Mucosa of descending colon (tissue), 3 donors: Measurements from ENCODE around the gene KRT82. TPM values are rescaled to one million over a fixed set of nuclear protein-coding genes. Genes with fewer than 3 reads are reported as not detected.
"Not testable (repeated sequence)": the region's sequence is repeated elsewhere in the genome, so short reads cannot be mapped to it uniquely, and the experiment has no call there.

Source experiments
- ATAC-seq: fragments of 200-7000 bp; cut with Tn5 transposase; one replicate; pipeline ENCODE4 v1.9.1; 2020; ENCODE audit warnings: mild to moderate bottlenecking, moderate library complexity
- DNase-seq, 3 donors: peaks; one replicate each; pipeline ENCODE4 v3.0.0-alpha.2; 2020
- H3K36me3 ChIP-seq: fragments of 200-600 bp; one replicate; pipeline ENCODE4 v1.8.0; 2021; ENCODE audit warnings: low read depth, mild to moderate bottlenecking
- H3K4me1 ChIP-seq: fragments of 200-600 bp; one replicate; pipeline ENCODE4 v1.8.0; 2021; ENCODE audit warnings: low read depth, mild to moderate bottlenecking
- H3K4me3 ChIP-seq: fragments of 200-600 bp; one replicate; pipeline ENCODE4 v1.8.0; 2021; ENCODE audit warnings: mild to moderate bottlenecking
- H3K9me3 ChIP-seq: fragments of 200-600 bp; one replicate; pipeline ENCODE4 v1.8.0; 2021; ENCODE audit warnings: mild to moderate bottlenecking
- intact Hi-C, 2 donors: fragments of 100-400 bp; cut with DNase I in 1 of 2; cut with micrococcal nuclease in 1 of 2; formaldehyde crosslinking; loops; one replicate each; pipeline versions ENCODE4 v1.11.0 to v1.11.1; 2022; cut with DNase I, micrococcal nuclease
- total RNA-seq, 3 donors: library from RNA; stranded (reverse); fragmentation: NEBNext Ultra II Directional in 2 of 3; extraction: Animal tissue kit (Norgen Biotek cat#: 25700) in 2 of 3; gene quantifications; one replicate each; pipeline versions ENCODE4 v1.2.1 to v1.2.4, GENCODE V29; 2021 to 2023
- TF ChIP-seq, protein P1 (sequence below): fragments of 200-600 bp; IDR thresholded peaks from one replicate; pipeline ENCODE4 v1.8.0; 2022; ENCODE audit warnings: antibody characterized with exemption, mild to moderate bottlenecking
- donor health status: DM: no; HTN: no; CAD: no; lungs with moderate emphysema.
- donor health status: DM: no; HTN: no; CAD: no.
- donor health status: DM: no; HTN: yes; CAD: no.

Gene KRT82
- total RNA-seq, 3 donors from 2014 or later: not detected

- TF ChIP-seq, protein P1, sequence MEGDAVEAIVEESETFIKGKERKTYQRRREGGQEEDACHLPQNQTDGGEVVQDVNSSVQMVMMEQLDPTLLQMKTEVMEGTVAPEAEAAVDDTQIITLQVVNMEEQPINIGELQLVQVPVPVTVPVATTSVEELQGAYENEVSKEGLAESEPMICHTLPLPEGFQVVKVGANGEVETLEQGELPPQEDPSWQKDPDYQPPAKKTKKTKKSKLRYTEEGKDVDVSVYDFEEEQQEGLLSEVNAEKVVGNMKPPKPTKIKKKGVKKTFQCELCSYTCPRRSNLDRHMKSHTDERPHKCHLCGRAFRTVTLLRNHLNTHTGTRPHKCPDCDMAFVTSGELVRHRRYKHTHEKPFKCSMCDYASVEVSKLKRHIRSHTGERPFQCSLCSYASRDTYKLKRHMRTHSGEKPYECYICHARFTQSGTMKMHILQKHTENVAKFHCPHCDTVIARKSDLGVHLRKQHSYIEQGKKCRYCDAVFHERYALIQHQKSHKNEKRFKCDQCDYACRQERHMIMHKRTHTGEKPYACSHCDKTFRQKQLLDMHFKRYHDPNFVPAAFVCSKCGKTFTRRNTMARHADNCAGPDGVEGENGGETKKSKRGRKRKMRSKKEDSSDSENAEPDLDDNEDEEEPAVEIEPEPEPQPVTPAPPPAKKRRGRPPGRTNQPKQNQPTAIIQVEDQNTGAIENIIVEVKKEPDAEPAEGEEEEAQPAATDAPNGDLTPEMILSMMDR: no peak
- H3K4me1 ChIP-seq: no peaks in the 10 kb centered on the region
- H3K36me3 ChIP-seq: no peaks in the 10 kb centered on the region
- no peak overlapping the region for H3K4me3 ChIP-seq
- DNase-seq: no peak
- H3K9me3 ChIP-seq: no peaks in the 10 kb centered on the region
- no peak for ATAC-seq
- intact Hi-C loops: no loop called here
Measured at GRCh38 chr12:52347551-52348510, 58.3 kb downstream of the KRT82 start.

- H3K36me3 ChIP-seq: no peaks in the 10 kb centered on the region
- ATAC-seq (peak; percentile 43), DNase-seq (no peak)
- no peaks in the 10 kb centered on the region for H3K9me3 ChIP-seq
- TF ChIP-seq, protein P1: no peak
- intact Hi-C loops: no loop called here
- no peaks in the 10 kb centered on the region for H3K4me1 ChIP-seq
- no peak overlapping the region for H3K4me3 ChIP-seq
Measured at GRCh38 chr12:52347016-52347415, 59.1 kb downstream of the KRT82 start.

DNA sequence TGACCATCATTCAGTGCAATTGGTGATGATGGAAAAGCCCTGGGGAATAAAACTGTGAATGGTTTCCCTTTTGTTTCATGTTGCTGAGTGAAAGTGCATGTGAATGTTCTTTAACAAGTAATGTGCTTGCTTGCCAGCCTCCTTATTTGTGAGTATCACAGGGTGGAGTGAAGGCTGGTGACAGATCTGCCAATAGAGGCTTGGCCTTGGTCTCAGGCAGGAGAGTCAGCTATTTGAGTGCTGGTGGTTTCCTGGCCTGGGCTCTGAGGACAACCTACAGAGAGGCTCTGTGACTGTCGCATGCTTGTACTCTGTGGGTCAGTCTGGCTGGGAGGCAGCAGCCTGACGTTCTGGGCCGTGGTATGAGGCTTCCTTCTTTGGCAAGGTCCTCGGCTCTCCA, 59.5 kb downstream of the KRT82 start:
- intact Hi-C loops: no loop called here
- Histone ChIP-seq H3K36me3 (no peaks in the 10 kb centered on the region), H3K4me3 (no peak overlapping the region), H3K4me1 (no peaks in the 10 kb centered on the region), H3K9me3 (no peaks in the 10 kb centered on the region)
- TF ChIP-seq, protein P1: no peak
- ATAC-seq: peak; percentile 52
- DNase-seq: no peak

- H3K9me3 ChIP-seq, DNase-seq, H3K36me3 ChIP-seq, intact Hi-C loops, ATAC-seq, H3K4me1 ChIP-seq, H3K4me3 ChIP-seq: not testable (repeated sequence)
Measured at GRCh38 chr12:52345041-52345440, 61.1 kb downstream of the KRT82 start.

GRCh38 chr12:52344111-52344510, 62.0 kb downstream of the KRT82 start:
- H3K4me3 ChIP-seq: no peak overlapping the region
- no peak for DNase-seq
- no peaks in the 10 kb centered on the region for H3K9me3 ChIP-seq
- intact Hi-C loops: no loop called here
- no peaks in the 10 kb centered on the region for H3K4me1 ChIP-seq
- no peak for ATAC-seq
- H3K36me3 ChIP-seq: no peaks in the 10 kb centered on the region
- TF ChIP-seq, protein P1: no peak

Other genes starting within 250 kb of the KRT82 start
- under 1 TPM in 1 of 3 donors, not detected in 2; 0.06 TPM for gene KRT80, start 214.3 kb downstream of the KRT82 start, total RNA-seq
- 1 to 10 TPM; 1.0 to 6.4 (median 1.7) TPM for gene KRT7, start 173.1 kb downstream of the KRT82 start, total RNA-seq
- under 1 TPM in 2 of 3 donors, not detected in 1; 0.35 to 0.58 TPM for gene KRT86, start 131.7 kb downstream of the KRT82 start, total RNA-seq
- not detected for gene KRT81, start 114.8 kb downstream of the KRT82 start, total RNA-seq
- not detected for gene KRT83, start 84.9 kb downstream of the KRT82 start, total RNA-seq
- gene KRT85, start 38.9 kb downstream of the KRT82 start, total RNA-seq: not detected
- not detected for gene KRT84, start 20.7 kb downstream of the KRT82 start, total RNA-seq
- gene KRT75, start 28.0 kb upstream of the KRT82 start, total RNA-seq: not detected
- gene KRT6B, start 45.8 kb upstream of the KRT82 start, total RNA-seq: not detected
- under 1 TPM in 1 of 3 donors, not detected in 2; 0.20 TPM for gene KRT6C, start 67.5 kb upstream of the KRT82 start, total RNA-seq
- gene KRT6A, start 86.9 kb upstream of the KRT82 start, total RNA-seq: 1 to 10 TPM in 1 of 3 donors, not detected in 2; 1.4 TPM
- gene KRT5, start 114.1 kb upstream of the KRT82 start, total RNA-seq: 1 to 10 TPM in 1 of 3 donors, not detected in 2; 1.6 TPM
- gene KRT71, start 146.8 kb upstream of the KRT82 start, total RNA-seq: not detected
- not detected for gene KRT74, start 167.5 kb upstream of the KRT82 start, total RNA-seq
- not detected for gene KRT72, start 195.1 kb upstream of the KRT82 start, total RNA-seq
- gene KRT73, start 212.2 kb upstream of the KRT82 start, total RNA-seq: not detected
- gene KRT2, start 245.9 kb upstream of the KRT82 start, total RNA-seq: under 1 TPM in 1 of 3 donors, not detected in 2; 0.12 TPM